NB4 (cell line): ENCODE results near the gene TSPO.

Source experiments
- DNase-seq: peaks from one replicate; pipeline ENCODE4 v3.0.0; 2010; ENCODE audit warnings: low read depth
- H3K4me3 ChIP-seq: one replicate; pipeline ENCODE4 v1.5.1; 2011; ENCODE audit warnings: mild to moderate bottlenecking, low read depth, low read length, moderate library complexity
- MYC ChIP-seq: IDR thresholded peaks from 2 replicates; pipeline ENCODE4 v1.6.1; 2011; ENCODE audit warnings: low read depth, low read length
- POLR2A ChIP-seq: IDR thresholded peaks from 2 replicates; pipeline ENCODE4 v1.6.1; 2011; ENCODE audit warnings: mild to moderate bottlenecking; ENCODE audit not compliant: insufficient read length; ENCODE audit errors: extremely low read depth
- TF ChIP-seq, protein P1 (sequence below): IDR thresholded peaks from 2 replicates; pipeline ENCODE4 v1.6.1; 2011; ENCODE audit warnings: low read depth, low read length
- TF ChIP-seq, protein P2 (sequence below): IDR thresholded peaks from one replicate; pipeline ENCODE4 v1.5.1; 2012; ENCODE audit warnings: low read depth, low read length

The TSPO gene

DNA sequence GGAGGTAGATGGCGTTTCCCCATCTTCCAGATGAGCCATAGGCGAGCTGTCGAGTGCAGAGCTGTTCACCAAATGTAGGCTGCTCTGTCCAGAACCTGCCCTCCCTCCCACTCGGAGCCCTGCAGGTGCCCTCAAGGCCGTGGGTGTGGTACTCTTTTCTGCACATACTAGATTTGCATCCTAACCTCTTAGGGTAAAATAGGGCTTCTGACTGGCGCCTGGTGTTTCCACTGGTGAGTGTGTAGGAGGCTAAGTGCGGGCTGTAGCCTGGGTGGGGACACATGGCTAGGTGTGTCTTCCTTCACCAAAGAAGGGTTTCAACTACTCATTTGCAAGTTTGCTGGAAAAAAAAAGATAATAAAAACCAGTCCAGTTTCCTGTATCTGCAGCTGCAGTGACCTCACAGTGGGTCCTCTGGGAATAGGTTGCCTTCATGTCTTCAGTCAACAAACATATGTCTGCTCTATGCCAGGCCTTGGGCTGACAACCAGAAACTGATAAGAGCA is 32.4 kb upstream of the TSPO start:
- peak; percentile 53 for DNase-seq
- no peak overlapping the region for H3K4me3 ChIP-seq
- no peak for TF ChIP-seq MYC
- TF ChIP-seq, protein P1, sequence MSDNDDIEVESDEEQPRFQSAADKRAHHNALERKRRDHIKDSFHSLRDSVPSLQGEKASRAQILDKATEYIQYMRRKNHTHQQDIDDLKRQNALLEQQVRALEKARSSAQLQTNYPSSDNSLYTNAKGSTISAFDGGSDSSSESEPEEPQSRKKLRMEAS, result no peak
- TF ChIP-seq POLR2A, result no peak
- TF ChIP-seq, protein P2, sequence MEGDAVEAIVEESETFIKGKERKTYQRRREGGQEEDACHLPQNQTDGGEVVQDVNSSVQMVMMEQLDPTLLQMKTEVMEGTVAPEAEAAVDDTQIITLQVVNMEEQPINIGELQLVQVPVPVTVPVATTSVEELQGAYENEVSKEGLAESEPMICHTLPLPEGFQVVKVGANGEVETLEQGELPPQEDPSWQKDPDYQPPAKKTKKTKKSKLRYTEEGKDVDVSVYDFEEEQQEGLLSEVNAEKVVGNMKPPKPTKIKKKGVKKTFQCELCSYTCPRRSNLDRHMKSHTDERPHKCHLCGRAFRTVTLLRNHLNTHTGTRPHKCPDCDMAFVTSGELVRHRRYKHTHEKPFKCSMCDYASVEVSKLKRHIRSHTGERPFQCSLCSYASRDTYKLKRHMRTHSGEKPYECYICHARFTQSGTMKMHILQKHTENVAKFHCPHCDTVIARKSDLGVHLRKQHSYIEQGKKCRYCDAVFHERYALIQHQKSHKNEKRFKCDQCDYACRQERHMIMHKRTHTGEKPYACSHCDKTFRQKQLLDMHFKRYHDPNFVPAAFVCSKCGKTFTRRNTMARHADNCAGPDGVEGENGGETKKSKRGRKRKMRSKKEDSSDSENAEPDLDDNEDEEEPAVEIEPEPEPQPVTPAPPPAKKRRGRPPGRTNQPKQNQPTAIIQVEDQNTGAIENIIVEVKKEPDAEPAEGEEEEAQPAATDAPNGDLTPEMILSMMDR, result no peak

DNA sequence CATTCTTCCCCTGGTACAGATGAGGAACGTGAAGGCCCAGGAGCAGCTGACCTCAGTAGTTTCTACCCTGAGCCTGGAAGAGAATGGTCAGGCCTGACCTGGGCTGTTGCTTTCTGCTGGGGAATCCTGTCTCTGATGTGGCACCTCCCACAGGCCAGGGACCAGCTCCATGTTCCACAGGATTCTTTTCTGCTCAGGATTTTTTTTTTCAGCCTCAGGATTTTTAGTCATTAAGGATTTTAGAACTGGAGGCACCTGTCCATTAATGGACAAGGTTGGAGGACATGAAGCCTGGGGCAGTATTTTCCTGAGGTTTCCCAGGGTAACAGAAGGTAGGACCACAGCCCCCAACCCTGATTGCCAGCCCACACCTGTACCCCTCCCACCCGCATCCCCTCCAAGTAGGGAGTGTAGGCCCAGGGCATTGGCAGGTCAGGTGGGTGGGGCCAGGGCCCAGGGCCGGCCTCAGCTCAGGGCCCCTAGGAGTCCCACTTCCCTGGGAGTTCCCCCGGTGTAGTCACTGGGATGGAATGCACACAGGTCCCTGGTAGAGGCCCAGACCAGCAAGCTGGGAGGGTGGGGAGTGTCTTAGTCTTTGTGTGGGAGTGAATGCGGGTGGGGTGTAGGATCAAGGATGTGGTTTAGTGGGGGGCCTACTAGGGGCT is 24.7 kb upstream of the TSPO start:
- peak; percentile 56 for DNase-seq
- TF ChIP-seq POLR2A (no peak), MYC (no peak)
- TF ChIP-seq, protein P1, result no peak
- TF ChIP-seq, protein P2, result no peak
- no peak overlapping the region for H3K4me3 ChIP-seq

DNA sequence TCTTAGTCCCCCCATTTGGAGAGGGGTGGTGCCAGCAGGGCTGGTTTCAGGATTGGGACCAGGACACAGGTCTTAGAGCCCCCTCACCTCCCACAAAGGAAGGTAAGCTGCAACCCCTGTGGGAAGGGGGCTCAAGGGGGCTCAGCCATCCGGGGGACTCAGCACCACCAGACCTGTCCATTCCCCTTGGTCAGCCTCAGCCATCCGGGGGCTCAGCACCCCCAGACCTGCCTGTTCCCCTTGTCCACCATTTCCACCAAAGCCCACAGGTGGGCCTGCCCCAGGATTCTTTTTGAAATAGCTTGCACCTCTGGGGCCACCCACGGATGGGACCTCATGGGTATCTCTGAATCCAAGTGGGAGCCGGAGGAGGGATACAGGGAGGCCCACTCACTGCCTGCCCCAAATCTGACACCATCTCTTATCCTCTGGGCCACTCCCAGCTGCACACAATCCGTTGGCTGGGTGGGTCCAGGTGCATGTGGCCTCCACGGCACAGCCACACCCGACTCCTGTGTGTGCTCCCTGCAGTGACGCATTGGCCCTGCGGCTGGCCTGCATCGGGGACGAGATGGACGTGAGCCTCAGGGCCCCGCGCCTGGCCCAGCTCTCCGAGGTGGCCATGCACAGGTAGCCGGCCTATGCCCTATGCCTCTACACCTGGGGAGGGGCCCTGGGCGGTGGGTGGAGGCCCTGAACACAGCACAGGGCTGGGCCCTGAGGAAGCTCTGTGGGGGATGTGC is 24.0 kb upstream of the TSPO start:
- DNase-seq, result no peak
- no peak for TF ChIP-seq MYC
- TF ChIP-seq, protein P2, result no peak
- TF ChIP-seq, protein P1, result no peak
- TF ChIP-seq POLR2A, result no peak
- no peak overlapping the region for H3K4me3 ChIP-seq

DNA sequence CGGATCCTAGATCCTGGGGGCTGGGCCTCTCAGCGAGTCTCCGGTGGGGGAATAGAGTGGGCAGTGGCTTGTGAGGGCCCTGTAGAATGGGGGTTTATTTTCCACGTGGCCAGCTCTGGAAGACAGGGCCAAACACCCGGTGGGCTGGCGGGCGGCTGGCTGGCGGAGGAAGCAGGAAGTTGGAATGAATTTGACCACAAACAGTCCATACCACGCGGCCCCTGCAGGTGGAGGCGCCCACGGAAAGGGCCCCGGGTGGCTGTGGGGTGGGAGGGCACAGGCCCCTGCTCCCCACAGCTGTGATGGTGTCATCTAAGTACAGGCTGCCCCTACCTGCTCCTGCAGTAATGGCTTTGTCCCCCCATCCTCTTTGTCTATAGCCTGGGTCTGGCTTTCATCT is 23.2 kb upstream of the TSPO start:
- H3K4me3 ChIP-seq, result no peak overlapping the region
- no peak for TF ChIP-seq POLR2A
- peak; percentile 60 for TF ChIP-seq MYC
- TF ChIP-seq, protein P2, result no peak
- TF ChIP-seq, protein P1, result peak; percentile 80
- DNase-seq, result peak; percentile 77

DNA sequence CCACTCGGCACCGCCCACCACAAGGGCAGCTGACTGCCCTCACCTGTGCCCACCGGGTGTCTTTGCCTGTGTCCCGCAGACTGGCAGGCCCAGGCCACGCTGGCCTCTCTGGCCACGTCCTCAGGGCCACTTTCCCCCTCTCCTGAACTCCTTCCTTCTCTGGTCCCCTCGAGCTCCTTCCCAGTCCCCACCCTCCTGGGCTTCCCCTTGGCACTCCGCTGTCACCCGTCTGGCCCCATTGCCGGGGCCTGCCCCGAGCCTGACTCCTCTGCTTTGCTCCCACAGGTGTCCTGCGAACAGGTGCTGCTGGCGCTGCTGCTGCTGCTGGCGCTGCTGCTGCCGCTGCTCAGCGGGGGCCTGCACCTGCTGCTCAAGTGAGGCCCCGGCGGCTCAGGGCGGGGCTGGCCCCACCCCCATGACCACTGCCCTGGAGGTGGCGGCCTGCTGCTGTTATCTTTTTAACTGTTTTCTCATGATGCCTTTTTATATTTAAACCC is 22.4 kb upstream of the TSPO start:
- no peak overlapping the region for H3K4me3 ChIP-seq
- TF ChIP-seq MYC (no peak), POLR2A (no peak)
- TF ChIP-seq, protein P1, result no peak
- TF ChIP-seq, protein P2, result no peak
- peak; percentile 66 for DNase-seq
